HEK293T (cell line): ENCODE results near the gene NIPSNAP3A.

ENCODE experiments used
- BHLHE40 ChIP-seq: fragments of 450-650 bp; IDR thresholded peaks from 2 replicates; pipeline ENCODE4 v1.6.1; 2016; ENCODE audit warnings: mild to moderate bottlenecking, moderate library complexity, borderline replicate concordance
- CTBP1 ChIP-seq: fragments of 450-650 bp; IDR thresholded peaks from 2 replicates; pipeline ENCODE4 v1.6.1; 2016; ENCODE audit warnings: borderline replicate concordance
- ELF4 ChIP-seq: fragments of 450-650 bp; IDR thresholded peaks from 2 replicates; pipeline ENCODE4 v1.6.1; 2017; ENCODE audit warnings: antibody characterized with exemption
- FOXA1 ChIP-seq: fragments of 450-650 bp; IDR thresholded peaks from 2 replicates; pipeline ENCODE4 v1.6.1; 2016; ENCODE audit warnings: mild to moderate bottlenecking
- FOXK2 ChIP-seq: fragments of 450-650 bp; IDR thresholded peaks from 2 replicates; pipeline ENCODE4 v1.6.1; 2016; ENCODE audit warnings: mild to moderate bottlenecking
- FOXM1 ChIP-seq: fragments of 450-650 bp; IDR thresholded peaks from 2 replicates; pipeline ENCODE4 v1.6.1; 2017; ENCODE audit warnings: mild to moderate bottlenecking, borderline replicate concordance
- HDGF ChIP-seq: fragments of 450-650 bp; IDR thresholded peaks from 2 replicates; pipeline ENCODE4 v1.6.1; 2017; ENCODE audit warnings: antibody characterized with exemption, borderline replicate concordance
- L3MBTL2 ChIP-seq: fragments of 450-650 bp; conservative IDR thresholded peaks from 2 replicates; pipeline ENCODE4 v1.6.1; 2016; ENCODE audit warnings: mild to moderate bottlenecking
- LEF1 ChIP-seq: fragments of 450-650 bp; IDR thresholded peaks from 2 replicates; pipeline ENCODE4 v1.6.1; 2017; ENCODE audit warnings: mild to moderate bottlenecking, borderline replicate concordance
- NFRKB ChIP-seq: fragments of 450-650 bp; IDR thresholded peaks from 2 replicates; pipeline ENCODE4 v1.6.1; 2016; ENCODE audit warnings: mild to moderate bottlenecking, moderate library complexity
- SP1 ChIP-seq: fragments of 450-650 bp; IDR thresholded peaks from 2 replicates; pipeline ENCODE4 v1.6.1; 2017
- SUZ12 ChIP-seq: fragments of 450-650 bp; IDR thresholded peaks from 2 replicates; pipeline ENCODE4 v1.6.1; 2016; ENCODE audit warnings: mild to moderate bottlenecking
- TARDBP ChIP-seq: fragments of 450-650 bp; IDR thresholded peaks from 2 replicates; pipeline ENCODE4 v1.6.1; 2016
- ZNF384 ChIP-seq: fragments of 450-650 bp; IDR thresholded peaks from 2 replicates; pipeline ENCODE4 v1.6.1; 2016

GRCh38 chr9:104788251-104788650 is 40.8 kb downstream of the NIPSNAP3A start:
- TF ChIP-seq SP1 (no peak), ZNF384 (no peak), HDGF (no peak), FOXM1 (no peak), CTBP1 (no peak), FOXK2 (no peak), ELF4 (no peak), FOXA1 (no peak), SUZ12 (no peak), BHLHE40 (no peak), TARDBP (no peak), L3MBTL2 (no peak), LEF1 (no peak), NFRKB (no peak)
